ENCODE results near the gene PCDHA9. TPM values are rescaled to one million over a fixed set of nuclear protein-coding genes. Genes with fewer than 3 reads are reported as not detected.

The PCDHA9 gene
- total and polyA plus RNA-seq, 4 donors = under 0.01 TPM; not detected in 3

- Histone ChIP-seq H3K27ac (ENCODE audit: low read depth in 1 of 2, low read length in 2 of 2) (no peak overlapping the region), H3K4me3 (ENCODE audit: low read depth in 1 of 3, low read length in 3 of 3) (no peak overlapping the region), H3K27me3 (ENCODE audit: control insufficient read depth in 4 of 4, insufficient read depth in 4 of 4, low read length in 3 of 4) (peaks cover 0 to 8% (median 1%) of the 10 kb centered on the region in 4 donors), H3K9ac (ENCODE audit: low read depth in 1 of 2, low read length in 2 of 2) (no peak overlapping the region), H3K36me3 (ENCODE audit: control insufficient read depth in 4 of 4, insufficient read depth in 3 of 4, low read depth in 1 of 4, low read length in 3 of 4) (no peaks in the 10 kb centered on the region), H3K9me3 (ENCODE audit: control insufficient read depth in 4 of 4, low read length in 3 of 4) (peaks cover 0 to 26% (median 18%) of the 10 kb centered on the region in 4 donors), H3K4me1 (ENCODE audit: control insufficient read depth in 4 of 4, insufficient read depth in 4 of 4, low read length in 3 of 4) (peaks cover 0 to 2% (median 0%) of the 10 kb centered on the region in 4 donors)
- 34% methylated on average over 79 of the region's 79 CpGs for WGBS
- TF ChIP-seq HNF4G (IDR thresholded peaks at IDR 0.05) = no peak
- TF ChIP-seq HNF4A (conservative IDR thresholded peaks at IDR 0.05) = no peak
- no peak for TF ChIP-seq YY1 (IDR thresholded peaks at IDR 0.05)
- TF ChIP-seq JUND (IDR thresholded peaks at IDR 0.05) = no peak
- no peak for TF ChIP-seq ATF3 (IDR thresholded peaks at IDR 0.05)
- TF ChIP-seq NR2F2 (IDR thresholded peaks at IDR 0.05) = no peak
- TF ChIP-seq EGR1 (IDR thresholded peaks at IDR 0.05; ENCODE audit: low read depth in 2 of 2) = no peak
- no peak for TF ChIP-seq CTCF (IDR thresholded peaks at IDR 0.05; ENCODE audit: low read depth, low read length, missing input control)
- TF ChIP-seq SP1 (IDR thresholded peaks at IDR 0.05) = no peak
- TF ChIP-seq GABPA (IDR thresholded peaks at IDR 0.05 in 1 of 2, conservative IDR thresholded peaks at IDR 0.05 in 1 of 2) = no peak
- no peak for TF ChIP-seq MAX (IDR thresholded peaks at IDR 0.05)
- no peak for TF ChIP-seq FOXA1 (IDR thresholded peaks at IDR 0.05)
- no peak for TF ChIP-seq FOXA2 (IDR thresholded peaks at IDR 0.05)
- TF ChIP-seq TAF1 (conservative IDR thresholded peaks at IDR 0.05) = no peak
- TF ChIP-seq RXRA (IDR thresholded peaks at IDR 0.05) = no peak
- no peak for TF ChIP-seq ZBTB33 (IDR thresholded peaks at IDR 0.05)
- no peak for TF ChIP-seq REST (IDR thresholded peaks at IDR 0.05)
- no peak for TF ChIP-seq RAD21 (IDR thresholded peaks at IDR 0.05)
- DNase-seq (ENCODE audit: low spot score) = no peak
These were observed 35.9 kb downstream of the PCDHA9 start for GRCh38 chr5:140883927-140884697.

Other genes starting within 250 kb of the PCDHA9 start
- gene CD14, start 215.2 kb upstream of the PCDHA9 start, total RNA-seq = 100 to 1,000 TPM in 1 of 2 donors, 10 to 100 TPM in 1; 61.0 to 297 TPM
- gene CD14, start 215.2 kb upstream of the PCDHA9 start, polyA plus RNA-seq = 100 to 1,000 TPM; 277 to 343 TPM
- gene TMCO6, start 208.9 kb upstream of the PCDHA9 start, total RNA-seq = 10 to 100 TPM; 14.1 to 55.9 TPM
- 10 to 100 TPM; 12.6 to 23.3 TPM for gene TMCO6, start 208.9 kb upstream of the PCDHA9 start, polyA plus RNA-seq
- gene NDUFA2, start 200.8 kb upstream of the PCDHA9 start, total RNA-seq = 10 to 100 TPM; 23.3 to 44.3 TPM
- 100 to 1,000 TPM in 1 of 2 donors, 10 to 100 TPM in 1; 91.3 to 160 TPM for gene NDUFA2, start 200.8 kb upstream of the PCDHA9 start, polyA plus RNA-seq
- 10 to 100 TPM; 42.5 to 45.7 TPM for gene IK, start 200.6 kb upstream of the PCDHA9 start, total RNA-seq
- 10 to 100 TPM; 30.8 to 41.8 TPM for gene IK, start 200.6 kb upstream of the PCDHA9 start, polyA plus RNA-seq
- 10 to 100 TPM; 12.0 to 18.2 TPM for gene WDR55, start 183.5 kb upstream of the PCDHA9 start, total RNA-seq
- gene WDR55, start 183.5 kb upstream of the PCDHA9 start, polyA plus RNA-seq = 10 to 100 TPM in 1 of 2 donors, 1 to 10 TPM in 1; 10.0 to 11.4 TPM
- under 1 TPM; 0.37 to 0.92 TPM for gene DND1, start 174.8 kb upstream of the PCDHA9 start, total RNA-seq
- gene DND1, start 174.8 kb upstream of the PCDHA9 start, polyA plus RNA-seq = under 1 TPM in 1 of 2 donors, not detected in 1; 0.29 TPM
- gene HARS1, start 157.0 kb upstream of the PCDHA9 start, total RNA-seq = 10 to 100 TPM; 31.2 to 57.1 TPM
- 10 to 100 TPM; 33.3 to 41.3 TPM for gene HARS1, start 157.0 kb upstream of the PCDHA9 start, polyA plus RNA-seq
- gene HARS2, start 156.9 kb upstream of the PCDHA9 start, total RNA-seq = 10 to 100 TPM; 10.8 to 16.3 TPM
- 10 to 100 TPM in 1 of 2 donors, 1 to 10 TPM in 1; 8.6 to 10.7 TPM for gene HARS2, start 156.9 kb upstream of the PCDHA9 start, polyA plus RNA-seq
- gene ZMAT2, start 147.9 kb upstream of the PCDHA9 start, total RNA-seq = 10 to 100 TPM; 16.4 to 27.5 TPM
- gene ZMAT2, start 147.9 kb upstream of the PCDHA9 start, polyA plus RNA-seq = 10 to 100 TPM; 14.5 to 34.3 TPM
- gene PCDHA1, start 62.2 kb upstream of the PCDHA9 start, total RNA-seq = not detected
- gene PCDHA1, start 62.2 kb upstream of the PCDHA9 start, polyA plus RNA-seq = not detected
- not detected for gene PCDHA2, start 53.5 kb upstream of the PCDHA9 start, total RNA-seq
- gene PCDHA2, start 53.5 kb upstream of the PCDHA9 start, polyA plus RNA-seq = not detected
- under 1 TPM in 1 of 2 donors, not detected in 1; 0.05 TPM for gene PCDHA3, start 47.3 kb upstream of the PCDHA9 start, total RNA-seq
- gene PCDHA3, start 47.3 kb upstream of the PCDHA9 start, polyA plus RNA-seq = not detected
- gene PCDHA4, start 41.3 kb upstream of the PCDHA9 start, total RNA-seq = under 1 TPM; 0.08 to 0.09 TPM
- under 1 TPM; 0.01 to 0.06 TPM for gene PCDHA4, start 41.3 kb upstream of the PCDHA9 start, polyA plus RNA-seq
- under 1 TPM in 1 of 2 donors, not detected in 1; under 0.01 TPM for gene PCDHA5, start 26.8 kb upstream of the PCDHA9 start, total RNA-seq
- not detected for gene PCDHA5, start 26.8 kb upstream of the PCDHA9 start, polyA plus RNA-seq
- gene PCDHA6, start 20.4 kb upstream of the PCDHA9 start, total RNA-seq = under 1 TPM in 1 of 2 donors, not detected in 1; 0.08 TPM
- under 1 TPM in 1 of 2 donors, not detected in 1; 0.02 TPM for gene PCDHA6, start 20.4 kb upstream of the PCDHA9 start, polyA plus RNA-seq
- gene PCDHA7, start 14.1 kb upstream of the PCDHA9 start, total RNA-seq = under 1 TPM in 1 of 2 donors, not detected in 1; 0.05 TPM
- gene PCDHA7, start 14.1 kb upstream of the PCDHA9 start, polyA plus RNA-seq = under 1 TPM in 1 of 2 donors, not detected in 1; 0.05 TPM
- gene PCDHA8, start 7.2 kb upstream of the PCDHA9 start, total RNA-seq = under 1 TPM in 1 of 2 donors, not detected in 1; under 0.01 TPM
- not detected for gene PCDHA8, start 7.2 kb upstream of the PCDHA9 start, polyA plus RNA-seq
- under 1 TPM in 1 of 2 donors, not detected in 1; under 0.01 TPM for gene PCDHA10, start 7.5 kb downstream of the PCDHA9 start, total RNA-seq
- gene PCDHA10, start 7.5 kb downstream of the PCDHA9 start, polyA plus RNA-seq = under 1 TPM in 1 of 2 donors, not detected in 1; 0.01 TPM
- gene PCDHA11, start 20.6 kb downstream of the PCDHA9 start, total RNA-seq = under 1 TPM in 1 of 2 donors, not detected in 1; under 0.01 TPM
- gene PCDHA11, start 20.6 kb downstream of the PCDHA9 start, polyA plus RNA-seq = under 1 TPM; 0.05 to 0.19 TPM
- gene PCDHA12, start 26.9 kb downstream of the PCDHA9 start, total RNA-seq = under 1 TPM in 1 of 2 donors, not detected in 1; 0.08 TPM
- under 1 TPM in 1 of 2 donors, not detected in 1; 0.01 TPM for gene PCDHA12, start 26.9 kb downstream of the PCDHA9 start, polyA plus RNA-seq
- gene PCDHA13, start 33.7 kb downstream of the PCDHA9 start, total RNA-seq = under 1 TPM in 1 of 2 donors, not detected in 1; 0.17 TPM
- gene PCDHA13, start 33.7 kb downstream of the PCDHA9 start, polyA plus RNA-seq = under 1 TPM; 0.03 to 0.07 TPM
- under 1 TPM; under 0.01 to 0.25 TPM for gene PCDHAC1, start 77.9 kb downstream of the PCDHA9 start, total RNA-seq
- gene PCDHAC1, start 77.9 kb downstream of the PCDHA9 start, polyA plus RNA-seq = under 1 TPM in 1 of 2 donors, not detected in 1; 0.13 TPM
- gene PCDHAC2, start 118.1 kb downstream of the PCDHA9 start, total RNA-seq = 1 to 10 TPM in 1 of 2 donors, under 1 TPM in 1; 0.93 to 1.8 TPM
- under 1 TPM; 0.50 to 0.63 TPM for gene PCDHAC2, start 118.1 kb downstream of the PCDHA9 start, polyA plus RNA-seq
- gene PCDHB1, start 203.0 kb downstream of the PCDHA9 start, total RNA-seq = not detected
- not detected for gene PCDHB1, start 203.0 kb downstream of the PCDHA9 start, polyA plus RNA-seq
- under 1 TPM; 0.08 to 0.09 TPM for gene PCDHB2, start 246.2 kb downstream of the PCDHA9 start, total RNA-seq
- under 1 TPM in 1 of 2 donors, not detected in 1; 0.05 TPM for gene PCDHB2, start 246.2 kb downstream of the PCDHA9 start, polyA plus RNA-seq

Measured in liver (tissue), 9 donors.